Left hindlimb (tissue), 1 donor: Measurements from ENCODE around the gene ZNF646.

Source experiments
- DNase-seq: peaks from one replicate; pipeline ENCODE4 v3.0.0-alpha.2; 2018

The ZNF646 gene

GRCh38 chr16:31063843-31064611, 10.2 kb upstream of the ZNF646 start:
- no peak for DNase-seq

GRCh38 chr16:31064882-31065461, 9.2 kb upstream of the ZNF646 start:
- peak; percentile 86 for DNase-seq

- no peak for DNase-seq
Measured at GRCh38 chr16:31067342-31067741, 6.9 kb upstream of the ZNF646 start.

DNA sequence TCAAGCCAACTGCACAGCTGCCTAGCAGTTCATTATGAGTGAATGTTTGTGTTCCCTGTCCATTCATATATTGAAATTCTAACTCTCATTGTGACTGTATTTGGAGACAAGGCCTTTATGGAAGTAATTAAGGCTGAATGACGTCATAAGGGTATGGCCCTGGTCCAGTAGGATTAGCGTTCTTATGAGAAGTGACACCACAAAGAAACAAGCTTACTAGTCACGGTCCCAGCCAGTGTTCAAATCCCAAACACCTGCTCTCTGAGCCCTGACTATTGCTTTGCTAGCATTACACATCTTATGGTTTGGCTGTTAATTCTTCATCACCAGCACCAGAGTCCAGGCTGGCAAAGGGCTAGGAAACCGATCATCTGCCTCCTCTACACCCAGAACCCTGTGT, 2.4 kb upstream of the ZNF646 start:
- DNase-seq = peak; percentile 73

GRCh38 chr16:31072540-31073141, 1.6 kb upstream of the ZNF646 start:
- no peak for DNase-seq

DNA sequence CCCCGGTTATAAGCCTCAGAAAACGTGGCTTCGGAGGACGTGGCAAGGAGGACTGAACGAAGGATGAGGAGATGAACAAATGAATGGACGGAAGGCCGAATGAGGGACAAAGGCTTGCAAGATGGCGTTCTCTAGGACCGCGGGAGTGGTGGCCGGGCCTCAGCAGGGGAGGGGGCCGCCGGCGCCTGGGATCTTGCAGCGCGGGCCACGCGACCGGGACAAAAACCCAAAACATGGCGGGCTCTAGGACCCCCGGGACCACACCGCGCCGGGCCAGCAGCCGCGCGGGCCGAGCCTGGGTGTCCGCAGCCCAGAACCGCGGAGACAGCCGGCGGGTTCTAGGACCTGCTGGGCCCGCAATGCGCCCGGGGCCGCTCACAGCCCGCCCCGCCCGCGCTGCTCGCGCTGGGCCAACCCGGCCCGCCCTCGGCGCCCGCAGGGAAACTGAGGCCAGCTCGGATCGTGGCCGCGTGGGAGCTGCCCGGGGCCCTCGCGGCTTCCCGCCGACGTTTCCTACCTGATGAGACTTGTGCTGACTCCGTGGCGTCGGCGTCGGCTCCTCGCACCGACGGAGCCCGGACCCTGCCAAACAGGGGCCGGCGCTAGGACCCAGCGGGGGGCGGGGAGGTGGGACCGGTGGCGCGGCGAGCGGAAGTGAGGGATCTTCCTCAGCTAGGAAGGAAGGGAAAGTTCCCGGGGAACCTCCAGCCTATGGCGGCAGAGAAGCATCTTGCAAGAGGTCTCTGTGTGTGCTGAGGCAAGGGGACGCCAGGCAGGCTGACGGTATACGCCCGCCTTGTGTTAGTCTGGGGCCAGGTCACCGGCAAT, 866 bp upstream of the ZNF646 start:
- peak; percentile 94 for DNase-seq

GRCh38 chr16:31074814-31075183, 577 bp downstream of the ZNF646 start:
- no peak for DNase-seq

GRCh38 chr16:31076319-31076718, 2.1 kb downstream of the ZNF646 start:
- DNase-seq = no peak

GRCh38 chr16:31077024-31077423, 2.8 kb downstream of the ZNF646 start:
- DNase-seq = no peak

DNA sequence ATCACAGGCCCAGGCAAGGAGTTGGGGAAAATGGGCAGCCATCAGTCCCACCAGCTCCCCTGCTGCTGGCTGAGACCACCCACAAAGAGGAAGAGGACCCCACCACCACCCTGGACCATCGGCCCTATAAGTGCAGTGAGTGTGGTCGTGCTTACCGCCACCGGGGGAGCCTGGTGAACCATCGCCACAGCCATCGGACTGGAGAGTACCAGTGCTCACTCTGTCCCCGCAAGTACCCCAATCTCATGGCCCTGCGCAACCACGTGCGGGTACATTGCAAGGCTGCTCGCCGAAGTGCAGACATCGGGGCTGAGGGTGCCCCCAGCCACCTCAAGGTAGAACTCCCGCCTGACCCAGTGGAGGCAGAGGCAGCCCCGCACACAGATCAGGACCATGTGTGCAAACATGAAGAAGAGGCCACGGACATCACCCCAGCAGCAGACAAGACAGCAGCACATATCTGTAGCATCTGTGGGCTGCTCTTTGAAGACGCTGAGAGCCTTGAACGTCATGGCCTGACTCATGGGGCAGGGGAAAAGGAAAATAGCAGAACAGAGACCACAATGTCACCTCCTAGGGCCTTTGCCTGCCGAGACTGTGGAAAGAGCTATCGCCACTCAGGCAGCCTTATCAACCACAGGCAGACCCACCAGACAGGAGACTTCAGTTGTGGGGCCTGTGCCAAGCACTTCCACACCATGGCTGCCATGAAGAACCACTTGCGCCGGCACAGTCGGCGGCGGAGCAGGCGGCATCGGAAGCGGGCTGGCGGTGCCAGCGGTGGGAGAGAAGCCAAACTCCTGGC, 3.6 kb downstream of the ZNF646 start:
- no peak for DNase-seq

DNA sequence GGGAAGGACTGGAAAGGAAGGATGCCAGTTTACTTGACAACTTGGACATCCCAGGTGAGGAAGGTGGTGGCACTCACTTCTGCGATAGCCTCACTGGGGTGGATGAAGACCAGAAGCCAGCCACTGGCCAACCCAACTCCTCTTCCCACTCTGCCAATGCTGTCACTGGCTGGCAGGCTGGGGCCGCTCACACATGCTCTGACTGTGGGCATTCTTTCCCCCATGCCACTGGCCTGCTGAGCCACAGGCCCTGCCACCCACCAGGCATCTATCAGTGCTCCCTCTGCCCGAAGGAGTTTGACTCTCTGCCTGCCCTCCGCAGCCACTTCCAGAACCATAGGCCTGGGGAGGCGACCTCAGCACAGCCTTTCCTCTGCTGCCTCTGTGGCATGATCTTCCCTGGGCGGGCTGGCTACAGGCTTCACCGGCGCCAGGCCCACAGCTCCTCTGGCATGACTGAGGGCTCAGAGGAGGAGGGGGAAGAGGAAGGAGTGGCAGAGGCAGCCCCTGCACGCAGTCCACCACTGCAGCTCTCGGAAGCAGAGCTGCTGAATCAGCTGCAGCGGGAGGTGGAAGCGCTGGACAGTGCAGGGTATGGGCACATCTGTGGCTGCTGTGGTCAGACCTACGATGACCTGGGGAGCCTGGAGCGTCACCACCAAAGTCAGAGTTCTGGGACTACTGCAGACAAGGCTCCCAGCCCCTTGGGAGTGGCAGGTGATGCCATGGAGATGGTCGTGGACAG, 4.5 kb downstream of the ZNF646 start:
- DNase-seq = no peak

DNA sequence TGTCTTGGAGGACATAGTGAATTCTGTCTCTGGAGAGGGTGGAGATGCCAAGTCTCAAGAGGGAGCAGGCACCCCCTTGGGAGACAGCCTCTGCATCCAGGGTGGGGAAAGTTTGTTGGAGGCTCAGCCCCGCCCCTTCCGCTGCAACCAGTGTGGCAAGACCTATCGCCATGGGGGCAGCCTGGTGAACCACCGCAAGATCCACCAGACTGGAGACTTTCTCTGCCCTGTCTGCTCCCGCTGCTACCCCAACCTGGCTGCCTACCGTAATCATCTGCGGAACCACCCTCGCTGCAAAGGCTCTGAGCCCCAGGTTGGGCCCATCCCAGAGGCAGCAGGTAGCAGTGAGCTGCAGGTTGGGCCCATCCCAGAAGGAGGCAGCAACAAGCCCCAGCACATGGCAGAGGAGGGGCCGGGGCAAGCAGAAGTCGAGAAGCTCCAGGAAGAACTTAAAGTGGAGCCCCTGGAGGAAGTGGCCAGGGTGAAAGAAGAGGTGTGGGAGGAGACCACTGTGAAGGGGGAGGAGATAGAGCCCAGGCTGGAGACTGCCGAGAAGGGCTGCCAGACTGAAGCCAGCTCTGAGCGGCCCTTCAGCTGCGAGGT, 5.2 kb downstream of the ZNF646 start:
- no peak for DNase-seq

GRCh38 chr16:31080035-31080629, 5.9 kb downstream of the ZNF646 start:
- DNase-seq = no peak

DNA sequence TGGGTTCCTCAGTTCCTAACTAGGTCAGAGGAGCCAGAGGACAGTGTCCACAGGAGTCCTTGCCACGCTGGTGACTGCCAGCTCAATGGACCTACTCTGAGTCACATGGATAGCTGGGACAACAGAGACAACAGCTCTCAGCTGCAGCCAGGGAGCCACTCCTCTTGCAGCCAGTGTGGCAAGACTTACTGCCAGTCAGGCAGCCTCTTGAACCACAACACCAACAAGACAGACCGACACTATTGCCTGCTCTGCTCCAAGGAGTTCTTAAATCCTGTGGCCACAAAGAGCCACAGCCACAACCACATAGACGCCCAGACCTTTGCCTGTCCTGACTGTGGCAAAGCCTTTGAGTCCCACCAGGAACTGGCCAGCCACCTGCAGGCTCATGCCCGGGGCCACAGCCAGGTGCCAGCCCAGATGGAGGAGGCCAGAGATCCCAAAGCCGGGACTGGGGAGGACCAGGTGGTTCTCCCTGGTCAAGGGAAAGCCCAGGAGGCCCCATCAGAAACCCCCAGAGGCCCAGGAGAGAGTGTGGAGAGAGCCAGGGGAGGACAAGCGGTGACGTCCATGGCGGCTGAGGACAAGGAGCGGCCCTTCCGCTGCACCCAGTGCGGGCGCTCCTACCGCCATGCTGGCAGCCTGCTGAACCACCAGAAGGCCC, 6.7 kb downstream of the ZNF646 start:
- no peak for DNase-seq

DNA sequence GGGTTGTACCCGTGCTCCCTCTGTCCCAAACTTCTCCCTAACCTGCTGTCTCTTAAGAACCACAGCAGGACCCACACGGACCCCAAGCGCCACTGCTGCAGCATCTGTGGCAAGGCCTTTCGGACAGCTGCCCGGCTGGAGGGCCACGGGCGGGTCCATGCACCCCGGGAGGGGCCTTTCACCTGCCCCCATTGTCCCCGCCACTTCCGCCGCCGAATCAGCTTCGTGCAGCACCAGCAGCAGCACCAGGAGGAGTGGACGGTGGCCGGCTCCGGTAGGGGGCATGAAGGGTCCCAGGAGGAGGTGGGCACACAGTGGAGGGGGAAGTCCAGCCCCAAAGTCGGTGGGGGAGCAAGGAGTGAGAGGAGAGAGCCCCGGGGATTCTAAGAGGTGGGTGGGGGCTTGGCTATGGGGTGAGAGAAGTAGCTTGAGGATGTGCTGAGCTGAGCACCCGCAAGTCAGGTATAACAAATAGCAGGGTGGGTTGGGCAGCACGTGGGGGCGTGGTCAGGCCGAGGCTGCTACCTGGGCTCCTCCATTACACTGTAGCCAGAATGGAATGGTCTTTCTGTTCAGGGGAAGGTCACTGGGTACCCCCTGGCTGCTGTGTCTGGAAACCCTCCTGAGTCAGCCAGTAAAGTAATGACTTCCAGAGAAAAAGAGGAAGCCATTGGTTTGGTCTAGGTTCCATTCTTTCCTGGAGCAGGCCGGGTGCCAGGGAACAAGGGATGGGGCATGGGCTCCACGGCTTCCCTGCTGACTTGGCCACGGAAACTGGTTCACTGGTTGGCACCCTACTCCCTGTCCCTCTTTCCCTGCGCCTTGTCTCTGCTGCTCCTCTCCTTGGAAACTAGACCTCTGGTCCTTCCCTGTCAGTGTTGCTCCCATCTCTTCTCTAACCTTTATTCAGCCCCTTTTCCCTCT, 7.5 kb downstream of the ZNF646 start:
- DNase-seq = no peak

DNA sequence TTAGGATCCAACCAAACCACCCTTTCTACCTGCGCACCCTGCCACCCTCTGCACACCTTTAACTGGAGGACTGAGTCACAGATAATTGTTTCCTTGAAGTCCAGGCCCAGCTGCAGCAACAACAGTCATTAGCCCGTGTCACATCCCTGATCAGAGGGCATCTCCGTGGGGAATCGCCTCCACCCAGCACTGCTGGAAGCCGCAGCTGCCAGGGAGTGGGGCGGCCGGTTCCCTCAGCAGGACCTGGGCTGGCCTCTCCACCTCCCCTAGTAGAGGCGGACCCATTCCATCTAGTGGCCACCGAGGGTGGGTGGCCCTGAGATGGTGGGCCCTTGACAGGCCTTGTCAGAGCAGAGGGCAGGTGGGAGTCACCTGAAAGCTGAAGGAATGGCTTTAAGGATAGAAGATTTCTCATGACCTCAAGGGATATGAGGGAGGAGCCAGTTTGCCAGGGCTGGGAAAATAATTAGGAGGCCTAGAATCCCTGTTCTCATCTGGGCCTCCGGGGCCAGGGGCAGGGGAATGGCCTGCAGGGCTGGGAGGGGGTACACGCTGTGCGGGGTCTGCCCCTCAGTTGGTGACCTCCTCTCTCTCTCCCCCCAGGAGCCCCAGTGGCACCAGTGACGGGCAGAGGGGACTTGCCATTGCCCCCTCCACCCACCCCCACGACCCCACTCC, 8.3 kb downstream of the ZNF646 start:
- peak; percentile 25 for DNase-seq

DNA sequence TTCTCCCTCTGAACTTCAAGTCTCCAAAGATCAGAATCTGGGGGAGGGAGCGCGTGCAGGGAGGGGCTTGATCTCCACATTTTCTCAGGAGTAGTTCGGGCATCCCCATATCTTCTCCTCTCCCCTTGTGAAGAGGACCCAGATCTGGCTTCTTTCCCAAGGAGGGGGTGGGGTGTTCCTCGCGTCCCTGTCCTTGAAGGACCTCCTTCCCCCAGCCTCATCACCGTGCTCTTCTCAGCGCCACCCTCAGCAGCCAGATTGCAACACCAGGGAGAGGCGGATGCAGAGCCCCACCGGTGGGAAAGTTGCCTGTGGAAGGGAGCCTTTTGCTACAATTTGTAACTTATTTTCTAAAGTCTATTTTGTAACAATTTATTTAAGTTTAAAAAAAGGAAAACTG, 8.9 kb downstream of the ZNF646 start:
- no peak for DNase-seq

DNA sequence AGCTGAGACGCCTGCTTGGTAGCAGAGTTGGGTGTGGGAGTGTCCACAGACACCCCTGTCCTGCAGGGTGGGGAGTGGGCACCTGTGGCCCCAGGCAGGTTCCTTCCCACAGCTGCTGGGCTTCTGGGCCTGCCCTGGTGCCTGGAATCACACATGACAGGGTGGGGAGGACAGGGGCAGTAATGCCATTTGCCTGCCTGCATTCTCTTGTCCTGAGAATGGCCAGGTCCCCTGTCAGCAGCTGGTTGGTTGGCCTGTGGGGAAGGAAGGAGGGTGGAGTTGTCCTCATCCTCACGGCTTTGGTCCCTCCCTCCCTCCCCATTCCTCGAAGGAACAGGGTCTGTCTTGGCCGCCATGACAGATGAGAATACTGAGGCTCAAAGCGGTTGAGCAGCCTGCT, 9.3 kb downstream of the ZNF646 start:
- no peak for DNase-seq

- peak; percentile 22 for DNase-seq
Measured at GRCh38 chr16:31083981-31084380, 9.8 kb downstream of the ZNF646 start.
